Middle frontal gyrus (tissue), 1 donor: ENCODE measurements around the gene RIN3.
"Not testable (repeated sequence)": the region's sequence is repeated elsewhere in the genome, so short reads cannot be mapped to it uniquely, and the experiment has no call there.

Experiments
- DNase-seq: peaks from one replicate; pipeline ENCODE4 v3.0.0-alpha.2; 2015; ENCODE audit warnings: low spot score; ENCODE audit errors: extremely low spot score

Gene RIN3

GRCh38 chr14:92529903-92530302 is 16.3 kb downstream of the RIN3 start:
- no peak for DNase-seq

DNA sequence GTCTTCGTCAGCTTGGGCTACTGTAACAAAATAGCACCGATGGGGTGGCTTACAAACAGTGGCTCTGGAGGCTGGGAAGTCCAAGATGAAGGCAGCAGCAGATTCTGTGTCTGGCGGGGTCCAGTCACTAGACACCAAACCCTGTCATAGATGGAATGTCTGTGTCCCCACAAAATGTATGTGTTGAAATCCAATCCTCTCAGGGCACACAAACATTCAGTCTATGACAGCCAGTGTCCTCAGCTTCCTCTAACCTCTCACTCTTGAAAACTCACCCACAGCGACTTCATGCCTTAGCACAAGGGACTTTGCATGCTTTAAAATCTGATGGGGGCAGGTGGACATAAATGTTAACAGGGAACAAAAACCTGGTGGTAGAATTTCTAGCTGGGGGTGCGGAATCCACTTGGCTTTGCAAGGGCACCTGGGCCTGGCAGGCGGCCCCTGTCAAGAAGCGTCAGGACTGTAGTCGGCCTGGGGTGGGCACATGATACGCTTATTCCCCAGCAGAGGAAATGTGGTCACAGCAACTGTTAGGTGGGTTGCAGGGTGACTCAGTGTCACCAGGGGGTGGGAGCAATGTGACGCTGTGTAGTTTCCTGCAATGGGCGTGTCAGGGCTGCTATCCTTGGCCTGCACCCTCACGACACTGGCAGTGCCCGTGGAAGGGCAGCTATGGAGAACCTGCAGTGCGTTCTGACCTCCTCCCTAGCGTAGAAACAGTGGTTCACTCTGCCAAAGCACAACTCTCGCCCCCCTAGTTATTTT is 17.7 kb downstream of the RIN3 start:
- no peak for DNase-seq

DNA sequence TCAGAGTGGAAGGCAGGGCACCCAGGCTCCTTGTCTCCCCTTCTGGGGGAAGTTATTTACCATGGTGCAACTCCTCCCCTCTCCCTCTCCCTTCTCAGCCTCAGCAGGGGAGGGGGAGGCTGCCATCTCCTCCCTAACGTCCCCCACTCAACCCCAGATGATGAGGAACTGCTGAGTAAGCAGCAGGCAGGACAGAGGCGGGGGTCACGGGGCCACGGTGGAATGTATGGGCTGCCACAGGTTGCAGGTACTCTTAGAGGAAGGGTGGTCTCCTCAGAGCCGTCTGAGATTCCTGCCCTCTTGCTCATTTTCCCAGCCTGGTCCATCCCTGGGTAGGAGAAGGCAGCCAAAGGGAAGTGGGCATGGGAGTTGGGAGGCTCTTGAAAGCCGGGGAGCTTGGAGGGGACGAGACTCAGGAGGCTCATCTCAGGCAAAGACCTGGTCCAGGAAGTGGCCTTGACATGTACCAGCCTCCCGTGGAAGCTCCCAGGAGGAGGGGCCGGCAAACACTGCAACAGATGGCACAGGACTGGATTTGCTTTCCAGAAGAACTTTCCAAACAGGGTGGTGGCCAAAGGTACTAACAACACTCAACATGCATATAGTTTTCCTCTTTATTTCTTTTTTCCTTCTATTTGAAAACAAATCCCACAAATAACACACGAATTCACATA is 19.0 kb downstream of the RIN3 start:
- no peak for DNase-seq

GRCh38 chr14:92534932-92535643 is 21.5 kb downstream of the RIN3 start:
- no peak for DNase-seq

GRCh38 chr14:92536231-92536630 is 22.6 kb downstream of the RIN3 start:
- DNase-seq: not testable (repeated sequence)

DNA sequence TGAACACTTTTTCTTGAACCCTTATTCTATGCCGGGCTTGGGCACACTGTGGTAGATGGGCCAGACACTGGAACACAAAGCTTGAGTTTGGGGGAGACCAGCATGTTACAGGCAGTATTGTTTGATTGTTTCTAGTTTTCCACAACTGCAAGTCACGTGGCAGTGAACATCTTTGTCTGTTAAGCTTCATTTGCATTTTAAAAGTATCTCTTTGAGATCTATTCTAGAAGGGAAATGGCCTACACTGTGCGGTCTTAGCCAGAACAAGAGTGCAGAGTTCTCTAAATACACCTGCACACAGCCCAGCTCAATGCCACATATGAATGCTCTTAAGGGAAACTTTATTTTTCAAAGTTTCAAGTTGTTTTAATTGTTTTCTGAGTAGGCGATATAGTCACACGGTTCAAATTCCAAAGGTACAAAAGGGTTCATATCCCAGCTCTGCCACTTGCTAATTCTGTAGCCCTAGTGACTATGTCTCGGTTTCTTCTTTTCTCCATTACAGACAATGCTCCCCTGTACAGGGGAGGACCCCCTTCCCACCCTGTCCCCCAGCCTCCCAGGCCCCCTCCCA is 24.9 kb downstream of the RIN3 start:
- no peak for DNase-seq

DNA sequence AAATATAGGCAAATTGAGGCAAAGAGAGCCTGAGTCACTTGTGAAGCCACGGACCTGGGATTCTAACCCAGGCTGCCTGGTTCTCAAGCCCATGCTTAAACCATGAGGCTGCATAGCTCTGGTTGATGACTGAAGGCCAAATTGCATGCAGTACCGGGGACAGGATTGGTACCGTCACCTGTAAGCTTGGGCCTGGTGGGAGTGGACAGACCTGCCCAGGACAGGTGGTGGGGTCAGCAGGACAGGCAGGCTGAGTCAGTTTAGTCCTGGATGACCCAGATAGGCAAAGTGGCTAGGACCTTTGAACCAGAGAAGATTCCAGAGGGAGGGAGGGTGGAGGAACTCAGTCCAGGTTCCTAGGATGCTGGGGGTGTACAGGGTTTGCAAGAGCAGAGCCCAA is 25.8 kb downstream of the RIN3 start:
- no peak for DNase-seq

GRCh38 chr14:92539875-92540274 is 26.3 kb downstream of the RIN3 start:
- DNase-seq: no peak

DNA sequence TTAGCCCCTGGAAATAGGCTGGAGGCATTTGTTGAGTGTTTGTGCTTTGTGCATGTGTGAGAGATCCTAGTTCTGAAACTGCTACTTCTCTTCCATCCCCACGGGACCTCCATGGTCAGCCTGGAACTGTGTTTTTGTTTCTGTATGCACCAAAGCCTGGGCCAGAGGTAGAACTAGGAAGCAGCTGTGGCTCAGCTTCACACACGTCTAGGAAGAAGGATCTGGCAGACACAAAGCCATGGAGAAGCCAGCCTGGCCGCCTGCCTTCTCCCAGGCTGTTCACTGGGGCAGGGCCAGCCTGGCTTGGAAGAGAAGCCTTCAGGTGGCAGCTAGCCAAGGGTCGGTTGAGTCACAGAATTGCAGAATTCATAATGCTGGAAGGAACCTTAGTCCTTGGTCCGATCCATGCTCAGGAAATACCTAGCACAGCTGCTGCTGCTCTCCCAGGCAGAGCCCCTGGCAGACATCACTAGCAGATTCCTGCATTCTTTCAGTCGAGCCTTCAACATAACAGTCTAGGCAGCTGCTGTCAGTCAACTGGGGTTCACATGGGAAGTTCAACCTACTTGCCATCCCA is 27.0 kb downstream of the RIN3 start:
- DNase-seq: no peak

- no peak for DNase-seq
These were observed 29.4 kb downstream of the RIN3 start for GRCh38 chr14:92542766-92543554.

DNA sequence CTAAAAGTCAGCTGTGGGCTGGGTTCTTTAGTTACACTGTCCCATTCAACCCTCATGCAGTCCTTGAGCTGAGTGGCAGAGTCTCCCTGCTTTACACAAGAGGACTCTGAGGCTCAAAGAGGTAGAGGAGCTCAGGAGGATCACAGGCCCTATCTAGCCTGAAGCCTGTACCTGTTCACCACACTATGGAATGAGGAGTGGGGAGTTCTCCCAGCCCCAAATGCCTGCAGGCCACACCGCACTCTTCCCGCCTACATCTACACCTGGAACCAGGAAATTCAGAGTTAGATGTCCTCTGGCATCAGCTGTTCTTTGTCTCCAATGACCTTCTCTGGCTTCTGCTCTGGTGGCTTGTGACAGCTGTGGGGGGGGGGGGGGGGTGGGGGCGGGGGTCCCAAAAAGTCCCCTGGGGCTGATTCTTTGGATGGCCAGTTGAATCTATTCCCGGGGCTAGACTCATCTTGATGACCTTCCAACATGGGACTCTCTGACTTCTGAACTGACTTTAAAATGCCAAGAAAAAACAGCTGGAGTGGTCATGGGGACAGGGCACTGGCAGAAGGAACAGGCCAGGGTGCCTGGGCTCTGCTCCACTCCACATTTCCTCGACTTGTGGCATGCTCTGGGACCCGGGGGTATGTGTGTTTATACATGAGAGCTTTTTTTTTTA is 30.6 kb downstream of the RIN3 start:
- no peak for DNase-seq

DNA sequence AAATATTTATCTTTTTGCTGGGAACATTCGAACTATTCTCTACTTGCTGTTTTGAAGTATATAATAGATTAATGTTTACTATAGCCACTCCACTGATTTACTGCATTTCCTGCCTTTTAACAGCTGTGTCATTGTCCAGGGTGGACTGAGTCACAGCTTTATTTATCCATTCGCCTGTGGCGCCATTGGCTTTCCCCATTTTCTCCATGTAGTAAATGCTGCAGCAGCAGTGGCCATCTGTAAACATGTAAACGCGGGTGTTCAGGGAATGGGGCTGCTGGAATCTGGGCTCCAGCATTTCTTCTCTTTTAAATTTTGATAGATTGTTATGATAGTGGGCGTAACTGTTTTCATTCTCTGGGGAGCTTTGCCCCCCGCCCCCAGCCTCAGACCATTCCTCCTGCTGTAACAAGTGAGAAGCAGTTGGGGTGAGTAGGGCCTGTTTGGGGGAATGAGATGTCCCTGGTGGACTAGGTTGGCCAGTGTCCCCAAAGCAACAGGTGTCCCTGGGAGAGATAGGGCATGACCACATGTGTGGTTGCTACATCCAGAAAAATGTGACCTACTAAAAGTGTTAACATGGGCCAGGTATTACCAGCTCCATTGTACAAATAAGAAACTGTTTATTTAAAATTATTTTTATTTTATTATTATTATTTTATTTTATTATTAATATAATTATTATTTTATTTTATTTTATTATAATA is 32.9 kb downstream of the RIN3 start:
- DNase-seq: no peak

DNA sequence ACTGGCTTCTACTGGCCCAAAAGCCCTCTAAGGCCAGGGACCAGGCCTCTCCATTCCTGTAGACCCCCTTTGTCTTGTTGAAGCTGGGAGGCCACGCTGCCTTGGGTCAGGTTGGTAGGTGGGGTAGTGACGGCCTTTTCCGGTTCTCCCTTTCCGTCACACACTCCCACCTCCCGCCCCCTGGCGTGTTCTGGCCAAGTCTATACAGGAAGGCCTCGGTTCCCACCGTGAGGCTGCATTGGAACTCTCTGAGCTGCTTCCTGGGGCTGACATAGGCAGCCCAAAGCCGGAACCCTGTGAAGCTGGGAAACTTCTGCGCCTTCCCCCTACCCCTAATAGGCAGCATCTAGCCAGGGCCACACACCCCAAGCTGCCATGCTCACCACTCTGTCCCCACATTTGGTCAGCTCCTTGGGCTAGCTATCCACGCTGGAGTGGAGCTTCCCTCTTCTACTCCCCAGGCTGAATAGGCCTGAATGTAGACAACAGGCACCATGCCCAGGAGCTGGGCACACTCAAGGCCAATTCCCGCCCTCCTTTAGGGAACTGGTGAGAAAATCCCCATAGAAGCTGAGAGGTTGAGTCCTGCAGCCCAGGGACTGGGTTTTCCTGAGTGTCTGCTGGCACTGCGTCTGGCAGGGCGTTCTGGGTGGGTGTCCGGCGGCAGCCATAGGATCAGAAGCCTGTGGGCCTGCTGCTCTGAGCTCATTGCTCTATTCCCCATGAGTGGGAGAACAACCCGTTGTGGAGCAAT is 35.7 kb downstream of the RIN3 start:
- no peak for DNase-seq

DNA sequence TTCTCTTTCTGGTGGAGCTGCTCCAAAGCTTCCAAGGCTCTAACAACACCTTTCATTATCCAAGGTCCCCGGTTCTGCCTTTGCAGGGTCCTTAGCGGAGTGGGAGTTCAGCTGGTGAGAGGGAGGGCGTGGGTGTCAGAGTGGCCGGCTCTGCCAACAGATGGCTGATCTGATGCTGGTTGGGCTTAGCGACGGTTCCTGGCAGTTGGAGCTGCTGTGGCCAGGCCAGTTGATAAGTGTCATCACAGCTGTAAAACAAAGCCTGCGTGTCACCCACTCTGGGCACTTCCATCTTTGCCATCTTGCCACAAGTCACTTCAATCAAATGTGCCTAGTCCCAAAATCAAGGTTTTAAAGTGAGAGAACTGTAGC is 36.3 kb downstream of the RIN3 start:
- DNase-seq: no peak

- no peak for DNase-seq
These were observed 37.7 kb downstream of the RIN3 start for GRCh38 chr14:92551044-92551841.

DNA sequence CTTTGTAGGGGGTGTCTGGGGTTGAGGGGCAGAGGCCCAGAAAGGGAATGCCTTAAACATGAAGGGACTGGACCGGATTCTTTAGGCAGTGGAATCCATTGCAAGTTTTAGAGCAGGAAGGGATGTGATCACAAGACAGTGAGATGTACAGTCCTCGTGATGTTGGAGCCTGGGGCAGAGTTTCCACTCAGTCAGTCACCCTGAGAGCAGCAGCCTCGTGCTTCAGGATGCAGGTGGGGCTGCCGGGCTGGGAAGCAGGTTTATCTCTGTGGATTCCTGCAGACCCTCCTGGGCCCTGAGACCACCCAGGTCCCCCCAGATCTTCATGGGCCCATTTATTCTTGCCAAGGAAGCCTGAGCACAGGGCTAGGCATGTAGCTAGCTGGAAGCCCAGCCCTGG is 38.5 kb downstream of the RIN3 start:
- no peak for DNase-seq

GRCh38 chr14:92553438-92553837 is 39.9 kb downstream of the RIN3 start:
- no peak for DNase-seq

DNA sequence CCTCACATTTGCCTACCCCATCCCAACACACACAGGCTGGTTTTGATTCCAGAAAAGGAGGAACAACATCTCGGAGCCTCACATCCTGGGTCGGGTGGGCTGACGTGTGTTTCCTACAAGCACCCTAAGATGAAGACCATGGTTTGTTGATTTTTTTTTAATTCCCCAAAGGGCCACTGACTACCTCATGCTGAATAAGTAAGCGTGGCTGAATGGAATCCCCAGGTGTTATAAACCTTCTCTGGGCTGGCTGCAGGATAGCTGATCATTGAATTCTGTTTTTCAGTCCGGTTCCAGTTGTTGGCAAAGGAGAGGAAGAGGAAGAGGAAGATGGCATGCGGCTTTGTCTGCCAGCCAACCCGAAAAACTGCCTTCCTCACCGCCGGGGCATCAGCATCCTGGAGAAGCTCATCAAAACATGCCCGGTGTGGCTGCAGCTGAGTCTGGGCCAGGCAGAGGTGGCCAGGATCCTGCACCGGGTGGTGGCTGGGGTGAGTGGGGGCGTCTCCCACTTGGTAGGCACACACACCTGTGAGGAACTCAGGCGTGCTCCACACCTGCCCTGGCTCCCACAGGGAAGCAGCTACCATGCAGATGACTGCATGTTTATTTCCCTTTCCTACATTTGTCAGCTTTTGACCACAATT is 42.0 kb downstream of the RIN3 start:
- no peak for DNase-seq
